ENCODE measurements around the gene MTM1.

The MTM1 gene

GRCh38 chrX:150568320-150569154 lies at the start of gene MTM1:
Gene MTM1 (plus strand): TSS chrX:150568621. CDS start chrX:150592615, 23,994 bp downstream.
- peak; percentile 98 for DNase-seq

- DNase-seq = no peak
These were observed 45.9 kb upstream of the MTM1 start for GRCh38 chrX:150522494-150522893.

GRCh38 chrX:150525061-150525919 lies 43.1 kb upstream of the MTM1 start:
- DNase-seq = no peak

- DNase-seq = no peak
These were observed 41.7 kb upstream of the MTM1 start for GRCh38 chrX:150526692-150527091.

- no peak for DNase-seq
These were observed 41.3 kb upstream of the MTM1 start for GRCh38 chrX:150527108-150527507.

- no peak for DNase-seq
These were observed 38.8 kb upstream of the MTM1 start for GRCh38 chrX:150529587-150529986.

GRCh38 chrX:150530821-150531220 lies 37.6 kb upstream of the MTM1 start:
- no peak for DNase-seq

GRCh38 chrX:150531467-150531866 lies 37.0 kb upstream of the MTM1 start:
- DNase-seq = no peak

- DNase-seq = no peak
These were observed 34.6 kb upstream of the MTM1 start for GRCh38 chrX:150533863-150534262.

GRCh38 chrX:150536455-150537116 lies 31.8 kb upstream of the MTM1 start:
- no peak for DNase-seq

GRCh38 chrX:150537851-150538250 lies 30.6 kb upstream of the MTM1 start:
- DNase-seq = no peak

- DNase-seq = no peak
These were observed 27.5 kb upstream of the MTM1 start for GRCh38 chrX:150540965-150541364.

GRCh38 chrX:150542846-150543229 lies 25.6 kb upstream of the MTM1 start:
- DNase-seq = no peak

GRCh38 chrX:150543230-150544155 lies 24.9 kb upstream of the MTM1 start:
- DNase-seq = no peak

GRCh38 chrX:150544222-150544787 lies 24.1 kb upstream of the MTM1 start:
- DNase-seq = no peak

GRCh38 chrX:150544835-150545770 lies 23.3 kb upstream of the MTM1 start:
- no peak for DNase-seq

- no peak for DNase-seq
These were observed 21.7 kb upstream of the MTM1 start for GRCh38 chrX:150546711-150547153.

GRCh38 chrX:150547375-150548115 lies 20.9 kb upstream of the MTM1 start:
- no peak for DNase-seq

GRCh38 chrX:150548251-150548650 lies 20.2 kb upstream of the MTM1 start:
- DNase-seq = no peak

GRCh38 chrX:150548684-150549083 lies 19.7 kb upstream of the MTM1 start:
- no peak for DNase-seq

Data from NCI-H1436 (cell line).